Subcutaneous adipose tissue (tissue), 4 donors: ENCODE results near the gene P3H1. TPM values are rescaled to one million over a fixed set of nuclear protein-coding genes. Genes with fewer than 3 reads are reported as not detected.

Source experiments
- total RNA-seq, 4 donors: library from RNA; depleted of rRNA; stranded (reverse); fragments of >200 nt; gene quantifications; one replicate each; pipeline ENCODE4 v1.1.0, GENCODE V29; 2016
- TF ChIP-seq, protein P1 (sequence below): fragments of 450-650 bp; IDR thresholded peaks from one replicate; pipeline ENCODE4 v1.5.1; 2016; ENCODE audit warnings: low read depth, mild to moderate bottlenecking, control low read depth, antibody characterized with exemption, moderate library complexity

Gene P3H1, protein sequence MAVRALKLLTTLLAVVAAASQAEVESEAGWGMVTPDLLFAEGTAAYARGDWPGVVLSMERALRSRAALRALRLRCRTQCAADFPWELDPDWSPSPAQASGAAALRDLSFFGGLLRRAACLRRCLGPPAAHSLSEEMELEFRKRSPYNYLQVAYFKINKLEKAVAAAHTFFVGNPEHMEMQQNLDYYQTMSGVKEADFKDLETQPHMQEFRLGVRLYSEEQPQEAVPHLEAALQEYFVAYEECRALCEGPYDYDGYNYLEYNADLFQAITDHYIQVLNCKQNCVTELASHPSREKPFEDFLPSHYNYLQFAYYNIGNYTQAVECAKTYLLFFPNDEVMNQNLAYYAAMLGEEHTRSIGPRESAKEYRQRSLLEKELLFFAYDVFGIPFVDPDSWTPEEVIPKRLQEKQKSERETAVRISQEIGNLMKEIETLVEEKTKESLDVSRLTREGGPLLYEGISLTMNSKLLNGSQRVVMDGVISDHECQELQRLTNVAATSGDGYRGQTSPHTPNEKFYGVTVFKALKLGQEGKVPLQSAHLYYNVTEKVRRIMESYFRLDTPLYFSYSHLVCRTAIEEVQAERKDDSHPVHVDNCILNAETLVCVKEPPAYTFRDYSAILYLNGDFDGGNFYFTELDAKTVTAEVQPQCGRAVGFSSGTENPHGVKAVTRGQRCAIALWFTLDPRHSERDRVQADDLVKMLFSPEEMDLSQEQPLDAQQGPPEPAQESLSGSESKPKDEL
- total RNA-seq, result 10 to 100 TPM; 22.0 to 33.8 (median 33.0) TPM

DNA sequence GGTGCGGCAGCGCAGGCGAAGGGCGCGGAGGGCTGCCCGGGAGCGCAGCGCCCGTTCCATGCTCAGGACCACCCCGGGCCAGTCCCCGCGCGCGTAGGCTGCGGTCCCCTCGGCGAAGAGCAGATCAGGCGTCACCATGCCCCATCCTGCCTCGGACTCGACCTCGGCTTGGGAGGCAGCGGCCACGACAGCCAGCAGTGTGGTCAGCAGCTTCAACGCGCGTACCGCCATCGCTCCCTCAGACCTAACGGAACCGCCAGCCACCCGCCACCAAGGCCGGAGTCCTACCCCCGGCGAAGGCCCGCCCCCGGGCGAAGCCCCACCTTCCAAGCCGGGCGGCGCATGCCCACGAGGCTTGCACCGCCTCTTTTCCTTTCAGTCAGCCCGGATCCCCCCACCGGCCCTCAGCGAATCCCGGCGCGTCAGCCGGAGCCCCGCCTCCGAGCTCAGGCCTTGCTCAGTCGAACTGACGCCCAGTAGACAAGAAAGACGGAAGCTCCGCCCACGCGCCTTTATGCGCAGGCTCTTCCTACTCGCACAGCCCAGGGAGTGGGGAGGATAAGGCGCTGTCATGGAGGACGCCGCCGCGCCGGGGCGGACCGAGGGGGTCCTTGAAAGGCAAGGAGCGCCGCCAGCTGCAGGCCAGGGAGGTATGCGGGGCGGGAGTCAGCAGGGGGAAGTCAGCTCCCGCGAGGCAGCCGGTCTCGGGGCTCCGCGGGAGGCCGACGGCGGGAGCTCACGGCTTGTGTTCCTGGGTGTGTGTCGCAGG, at the start of gene P3H1, which contains the start of gene C1orf50:
P3H1 (minus strand) TSS at position 288 of the 769 bp plus-strand sequence; CDS start at position 231, 57 bp downstream.
C1orf50 (plus strand) TSS at position 509 of the 769 bp plus-strand sequence; CDS start at position 572, 63 bp downstream.
- TF ChIP-seq, protein P1, sequence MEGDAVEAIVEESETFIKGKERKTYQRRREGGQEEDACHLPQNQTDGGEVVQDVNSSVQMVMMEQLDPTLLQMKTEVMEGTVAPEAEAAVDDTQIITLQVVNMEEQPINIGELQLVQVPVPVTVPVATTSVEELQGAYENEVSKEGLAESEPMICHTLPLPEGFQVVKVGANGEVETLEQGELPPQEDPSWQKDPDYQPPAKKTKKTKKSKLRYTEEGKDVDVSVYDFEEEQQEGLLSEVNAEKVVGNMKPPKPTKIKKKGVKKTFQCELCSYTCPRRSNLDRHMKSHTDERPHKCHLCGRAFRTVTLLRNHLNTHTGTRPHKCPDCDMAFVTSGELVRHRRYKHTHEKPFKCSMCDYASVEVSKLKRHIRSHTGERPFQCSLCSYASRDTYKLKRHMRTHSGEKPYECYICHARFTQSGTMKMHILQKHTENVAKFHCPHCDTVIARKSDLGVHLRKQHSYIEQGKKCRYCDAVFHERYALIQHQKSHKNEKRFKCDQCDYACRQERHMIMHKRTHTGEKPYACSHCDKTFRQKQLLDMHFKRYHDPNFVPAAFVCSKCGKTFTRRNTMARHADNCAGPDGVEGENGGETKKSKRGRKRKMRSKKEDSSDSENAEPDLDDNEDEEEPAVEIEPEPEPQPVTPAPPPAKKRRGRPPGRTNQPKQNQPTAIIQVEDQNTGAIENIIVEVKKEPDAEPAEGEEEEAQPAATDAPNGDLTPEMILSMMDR, result no peak

DNA sequence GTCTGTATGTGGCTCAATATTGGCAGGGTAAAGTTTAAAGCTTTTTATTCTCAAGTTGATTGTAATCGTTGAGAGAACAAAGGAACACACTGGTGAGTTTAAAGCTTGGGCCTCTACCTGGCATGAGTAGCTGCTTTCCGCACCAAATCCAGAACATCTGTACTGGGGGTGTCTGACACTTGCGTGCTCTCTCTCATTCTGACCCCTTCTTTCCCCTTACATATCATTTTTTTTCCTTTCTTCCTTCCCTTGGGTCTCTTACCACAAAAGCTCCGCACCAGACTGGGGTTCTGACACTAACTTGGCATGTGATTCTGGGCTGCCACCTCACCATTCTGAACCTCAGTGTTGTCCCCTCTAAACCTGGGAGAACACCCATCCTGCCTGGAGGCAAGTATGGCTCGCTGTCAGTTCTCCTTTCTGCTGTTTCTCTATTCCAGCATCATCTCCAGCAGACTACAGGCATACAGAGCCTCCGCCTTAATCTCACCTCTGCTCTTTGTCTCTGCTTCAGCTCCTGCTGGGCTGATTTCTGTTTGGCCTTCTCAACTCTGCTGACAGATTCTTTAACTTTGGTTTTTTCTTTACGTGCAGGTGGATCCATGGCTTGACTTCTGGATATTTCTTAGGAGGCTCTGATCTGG, 49.2 kb upstream of the P3H1 start:
- TF ChIP-seq, protein P1, result no peak

DNA sequence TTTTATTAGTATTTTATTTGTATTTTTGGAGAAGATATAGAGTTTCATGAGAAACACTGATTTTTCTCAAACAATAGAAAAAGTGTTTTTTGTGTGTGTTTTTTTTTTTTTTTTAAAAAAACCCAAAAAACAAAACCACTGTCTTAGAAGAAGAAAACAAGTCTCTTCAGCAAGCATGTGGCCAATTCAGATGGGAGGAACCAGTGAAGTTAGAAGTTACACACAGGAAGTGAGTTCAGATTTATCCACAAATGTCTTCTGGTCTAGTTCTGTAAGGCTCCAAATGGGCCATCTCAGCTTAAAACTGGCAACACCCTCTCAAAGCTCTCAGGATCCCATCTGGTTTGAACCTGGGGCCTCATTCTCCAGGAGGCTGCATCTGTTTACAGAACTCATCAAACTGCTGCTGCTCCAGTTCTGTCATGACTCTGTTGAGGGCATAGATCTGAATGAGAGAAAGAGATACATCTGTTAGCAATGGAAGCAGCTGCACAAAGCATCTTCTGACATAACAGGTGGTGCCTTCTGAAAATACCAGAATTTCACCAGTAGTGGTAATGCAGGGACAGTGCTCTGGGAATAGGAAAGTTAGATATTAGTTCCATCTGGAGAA, 40.3 kb upstream of the P3H1 start:
- TF ChIP-seq, protein P1, result no peak

DNA sequence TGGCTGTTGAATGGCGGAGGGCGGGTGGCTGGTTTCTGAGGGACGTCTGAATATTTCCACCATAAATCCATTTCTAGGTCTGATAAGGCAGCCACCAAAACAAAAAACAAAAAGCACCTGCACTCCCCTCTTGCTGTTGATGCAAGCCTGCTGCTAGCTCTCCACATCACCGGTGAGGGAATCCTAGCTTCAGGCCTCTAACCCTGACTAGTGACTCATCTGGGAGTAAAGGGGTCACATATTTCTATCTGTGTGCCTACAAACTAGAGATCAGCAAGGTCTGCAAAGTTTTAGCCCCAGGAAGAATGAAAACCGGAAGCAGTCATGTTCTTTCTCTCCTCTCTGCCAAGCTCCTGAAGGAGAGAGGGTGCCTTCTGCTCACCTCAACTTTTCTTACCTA, 39.8 kb upstream of the P3H1 start:
- TF ChIP-seq, protein P1, result no peak

DNA sequence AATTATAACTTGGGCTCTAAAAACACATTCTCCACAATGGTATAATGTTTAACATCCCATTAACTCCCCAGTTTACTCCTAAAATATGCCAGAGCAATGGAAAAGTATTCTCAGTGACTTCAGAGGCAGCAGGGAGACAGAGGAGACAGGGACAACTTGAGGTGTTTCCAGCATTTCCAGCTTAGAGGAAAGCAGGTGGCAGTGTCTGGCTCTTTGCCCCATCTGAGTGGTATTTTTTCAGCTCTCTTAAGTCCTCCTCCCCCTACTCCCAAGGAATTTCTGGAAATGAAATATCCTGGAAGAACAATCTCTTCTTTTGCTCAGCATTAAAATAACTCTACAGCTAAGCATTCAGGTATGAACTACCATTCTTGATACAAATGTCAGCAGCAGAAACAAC, 39.3 kb upstream of the P3H1 start:
- TF ChIP-seq, protein P1, result no peak

DNA sequence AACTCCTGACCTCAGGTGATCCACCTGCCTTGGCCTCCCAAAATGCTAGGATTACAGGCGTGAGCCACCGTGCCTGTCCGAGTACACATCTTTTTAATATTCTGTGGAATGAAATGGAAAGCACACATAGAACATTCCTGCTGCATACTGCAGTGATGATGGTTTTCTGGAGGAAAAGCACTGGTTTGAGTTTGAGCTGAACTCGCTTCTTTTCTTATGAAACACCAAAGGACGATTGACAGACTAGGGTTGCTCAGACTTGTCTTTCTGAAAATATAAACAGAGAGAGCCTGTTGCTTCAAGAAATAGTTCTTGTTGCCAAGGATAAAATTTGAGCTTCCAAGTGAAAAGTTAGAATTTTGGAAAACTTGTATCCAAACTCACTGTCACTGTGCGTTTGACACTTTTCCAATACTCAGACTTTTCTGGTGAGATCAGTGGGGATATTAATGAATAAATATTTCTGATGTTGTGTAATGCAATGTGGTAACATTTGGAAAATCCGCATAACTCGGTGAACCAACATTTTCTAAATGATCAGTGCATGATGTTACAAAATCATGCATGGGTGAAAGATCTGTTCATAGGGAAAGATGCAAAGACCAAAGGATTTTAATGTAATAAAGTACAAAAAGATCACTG, 35.1 kb upstream of the P3H1 start:
- TF ChIP-seq, protein P1, result no peak
